22Rv1 (cell line): ENCODE results near the gene OTUD5.
"Not testable (repeated sequence)": the region's sequence is repeated elsewhere in the genome, so short reads cannot be mapped to it uniquely, and the experiment has no call there.

ENCODE experiments used
- H3K27ac ChIP-seq: fragments of 450-650 bp; 2 replicates; pipeline ENCODE4 v1.5.1; 2017
- ZFX ChIP-seq: fragments of 450-650 bp; IDR thresholded peaks from 2 replicates; pipeline ENCODE4 v1.6.1; 2017; ENCODE audit warnings: antibody characterized with exemption, borderline replicate concordance
- TF ChIP-seq, protein P1 (sequence below): fragments of 450-650 bp; IDR thresholded peaks from 2 replicates; pipeline ENCODE4 v1.5.1; 2017; ENCODE audit warnings: mild to moderate bottlenecking

The OTUD5 gene

DNA sequence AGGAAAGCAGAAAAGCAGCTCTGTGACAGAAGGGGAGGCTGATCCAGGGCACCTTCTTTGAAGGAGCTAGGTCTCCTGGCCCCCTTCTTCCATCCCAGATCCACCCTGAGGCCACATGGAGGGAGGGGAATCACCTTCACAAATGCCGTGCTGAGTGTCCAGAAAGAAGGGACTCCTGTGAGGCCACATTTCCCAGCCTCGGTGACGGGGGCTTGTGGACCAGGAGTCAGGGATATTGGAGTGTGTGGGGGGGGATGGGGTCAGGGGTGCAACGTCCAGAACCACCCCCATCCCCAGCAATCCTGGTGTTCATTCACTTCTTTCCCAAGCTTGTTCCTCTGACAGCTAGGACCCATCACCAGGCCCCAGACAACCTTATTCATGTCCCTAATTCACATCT lies 64.5 kb downstream of the OTUD5 start:
- no peak overlapping the region for H3K27ac ChIP-seq
- TF ChIP-seq ZFX = no peak
- TF ChIP-seq, protein P1, sequence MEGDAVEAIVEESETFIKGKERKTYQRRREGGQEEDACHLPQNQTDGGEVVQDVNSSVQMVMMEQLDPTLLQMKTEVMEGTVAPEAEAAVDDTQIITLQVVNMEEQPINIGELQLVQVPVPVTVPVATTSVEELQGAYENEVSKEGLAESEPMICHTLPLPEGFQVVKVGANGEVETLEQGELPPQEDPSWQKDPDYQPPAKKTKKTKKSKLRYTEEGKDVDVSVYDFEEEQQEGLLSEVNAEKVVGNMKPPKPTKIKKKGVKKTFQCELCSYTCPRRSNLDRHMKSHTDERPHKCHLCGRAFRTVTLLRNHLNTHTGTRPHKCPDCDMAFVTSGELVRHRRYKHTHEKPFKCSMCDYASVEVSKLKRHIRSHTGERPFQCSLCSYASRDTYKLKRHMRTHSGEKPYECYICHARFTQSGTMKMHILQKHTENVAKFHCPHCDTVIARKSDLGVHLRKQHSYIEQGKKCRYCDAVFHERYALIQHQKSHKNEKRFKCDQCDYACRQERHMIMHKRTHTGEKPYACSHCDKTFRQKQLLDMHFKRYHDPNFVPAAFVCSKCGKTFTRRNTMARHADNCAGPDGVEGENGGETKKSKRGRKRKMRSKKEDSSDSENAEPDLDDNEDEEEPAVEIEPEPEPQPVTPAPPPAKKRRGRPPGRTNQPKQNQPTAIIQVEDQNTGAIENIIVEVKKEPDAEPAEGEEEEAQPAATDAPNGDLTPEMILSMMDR = no peak

DNA sequence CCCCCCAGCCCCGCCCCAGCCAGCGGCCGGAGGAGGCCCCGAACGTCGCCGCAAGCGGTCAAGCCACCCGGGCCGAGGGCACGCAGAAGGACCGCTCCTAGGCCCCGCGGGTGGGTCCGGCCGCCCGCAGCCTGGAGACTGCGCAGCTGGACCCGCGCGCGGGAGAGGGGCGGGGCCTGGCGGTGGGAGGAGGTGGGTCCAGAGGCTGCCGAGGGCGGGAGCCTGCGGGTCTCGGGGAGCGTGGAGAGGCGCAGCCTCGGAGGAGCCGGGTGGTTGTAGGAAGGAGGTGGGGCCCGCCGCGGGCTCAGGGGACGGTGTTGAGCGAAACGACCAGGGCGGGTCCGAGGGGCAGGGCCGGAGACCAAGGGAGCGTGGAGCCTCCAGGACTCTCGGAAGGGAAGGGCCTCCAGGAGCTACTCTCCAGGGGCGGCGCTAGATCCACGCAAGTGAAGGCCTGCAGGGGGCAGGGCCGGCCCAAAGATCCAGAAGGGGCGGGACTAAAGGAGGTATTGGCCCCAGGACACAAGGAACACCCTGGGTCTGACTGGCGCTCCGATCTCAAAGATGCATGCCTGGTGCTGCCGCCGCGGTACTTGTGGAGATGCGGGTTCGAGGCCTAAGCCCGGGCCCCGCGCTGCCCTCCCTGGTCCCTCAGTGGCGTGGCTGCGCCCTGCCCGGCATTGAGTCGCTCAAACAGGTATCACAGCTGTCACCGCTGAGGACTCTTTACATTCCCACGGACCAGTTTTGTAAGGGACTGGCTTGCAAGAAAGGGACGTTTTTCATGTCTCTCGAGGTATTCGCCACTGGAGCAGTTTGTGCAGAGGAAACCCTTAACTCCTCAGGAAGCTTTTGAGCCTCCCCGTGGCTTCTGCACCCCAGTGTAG lies 65.8 kb downstream of the OTUD5 start:
- H3K27ac ChIP-seq = peak overlapping the region; percentile 59
- TF ChIP-seq, protein P1 = peak; percentile 53
- TF ChIP-seq ZFX = no peak

DNA sequence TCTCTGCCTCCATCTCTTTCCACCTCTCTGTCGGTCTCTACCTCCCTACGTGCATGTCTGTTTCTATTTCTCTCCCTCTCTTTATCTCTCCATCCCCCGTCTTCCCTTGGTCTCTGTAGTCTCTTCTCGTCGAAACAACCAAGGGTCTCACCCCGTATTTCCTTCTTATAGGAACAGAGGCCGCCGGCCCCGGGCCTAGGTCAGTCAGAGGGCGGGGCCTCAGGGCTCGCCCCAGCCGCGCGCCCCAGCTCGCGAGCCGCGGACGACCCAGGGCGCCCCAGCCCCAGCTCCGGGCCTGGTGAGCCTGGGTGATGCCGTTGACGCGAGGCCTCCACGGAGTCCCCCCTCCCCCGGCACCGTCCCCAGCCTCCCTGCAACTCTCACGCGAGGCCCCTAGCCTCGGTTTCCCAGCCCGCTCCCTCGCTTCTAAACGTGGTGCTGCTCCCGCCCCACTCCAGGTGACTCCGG lies 66.4 kb downstream of the OTUD5 start:
- H3K27ac ChIP-seq = peak overlapping the region; percentile 59
- TF ChIP-seq, protein P1 = no peak
- TF ChIP-seq ZFX = no peak

DNA sequence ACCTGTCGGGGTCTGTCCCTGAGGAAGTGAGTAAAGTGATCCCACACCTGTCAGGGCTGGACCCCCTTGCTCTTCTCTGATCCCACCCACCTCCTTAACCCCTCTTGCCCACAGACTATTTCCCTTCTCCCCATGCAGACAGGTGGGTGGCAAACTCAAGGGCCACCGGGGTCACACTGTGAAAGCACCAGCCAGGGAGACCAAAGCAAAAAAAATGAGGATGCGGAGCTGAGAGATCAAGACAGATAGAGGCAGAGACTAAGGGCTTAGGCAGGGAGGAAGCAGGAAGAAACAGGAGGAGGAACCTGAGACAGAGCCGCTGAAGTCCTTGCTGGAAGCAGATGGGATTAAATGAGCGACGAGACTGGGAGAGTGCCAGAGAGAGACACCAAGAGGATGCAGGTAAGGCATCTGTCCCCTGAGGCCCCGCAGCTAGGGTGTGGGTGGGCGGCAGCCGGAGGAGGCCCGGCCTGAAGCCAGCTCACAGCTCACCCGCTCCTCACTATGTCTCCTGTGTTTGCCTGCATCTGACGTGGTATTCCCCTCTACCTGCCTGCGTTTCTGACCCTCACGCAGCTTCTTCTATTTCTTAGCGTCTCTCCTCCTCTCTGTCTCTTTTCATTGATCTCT lies 67.0 kb downstream of the OTUD5 start:
- H3K27ac ChIP-seq = peak overlapping the region; percentile 59
- TF ChIP-seq, protein P1 = no peak
- no peak for TF ChIP-seq ZFX

DNA sequence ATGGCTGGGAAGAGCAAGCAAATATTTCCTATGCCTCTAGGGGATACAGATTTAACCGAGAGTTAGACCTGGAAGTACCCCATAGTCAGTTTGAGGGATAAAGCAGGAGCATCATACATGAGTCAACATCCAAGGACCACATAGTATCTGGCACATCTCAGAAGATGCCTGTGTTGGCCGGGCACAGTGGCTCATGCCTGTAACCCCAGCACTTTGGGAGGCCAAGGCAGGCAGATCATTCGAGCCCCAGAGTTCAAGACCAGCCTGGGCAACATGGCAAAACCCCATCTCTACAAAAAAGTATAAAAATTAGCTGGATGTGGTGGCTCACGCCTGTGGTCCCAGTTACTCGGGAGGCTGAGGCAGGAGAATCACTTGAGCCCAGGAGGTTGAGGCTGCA lies 70.8 kb downstream of the OTUD5 start:
- not testable (repeated sequence) for H3K27ac ChIP-seq

DNA sequence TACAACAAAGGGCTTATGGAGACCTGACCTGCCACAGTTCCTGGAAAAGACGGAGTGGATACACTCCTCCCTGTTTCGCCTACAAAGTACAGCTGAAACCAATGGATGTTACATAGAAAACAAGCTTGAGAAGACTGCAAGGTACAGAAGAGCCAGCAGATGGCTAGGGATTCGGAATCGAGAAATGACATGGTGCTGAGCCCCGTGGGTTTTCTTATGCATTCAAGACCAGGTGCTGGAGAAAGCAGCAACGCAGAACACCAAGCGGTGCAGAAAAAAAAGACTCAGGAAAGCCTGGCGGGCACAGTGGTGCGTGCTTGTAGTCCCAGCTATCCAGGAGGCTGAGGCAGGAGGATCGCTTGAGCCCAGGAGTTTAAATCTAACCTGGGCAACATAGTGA lies 73.7 kb downstream of the OTUD5 start:
- H3K27ac ChIP-seq = no peak overlapping the region
- TF ChIP-seq, protein P1 = no peak
- TF ChIP-seq ZFX = no peak

DNA sequence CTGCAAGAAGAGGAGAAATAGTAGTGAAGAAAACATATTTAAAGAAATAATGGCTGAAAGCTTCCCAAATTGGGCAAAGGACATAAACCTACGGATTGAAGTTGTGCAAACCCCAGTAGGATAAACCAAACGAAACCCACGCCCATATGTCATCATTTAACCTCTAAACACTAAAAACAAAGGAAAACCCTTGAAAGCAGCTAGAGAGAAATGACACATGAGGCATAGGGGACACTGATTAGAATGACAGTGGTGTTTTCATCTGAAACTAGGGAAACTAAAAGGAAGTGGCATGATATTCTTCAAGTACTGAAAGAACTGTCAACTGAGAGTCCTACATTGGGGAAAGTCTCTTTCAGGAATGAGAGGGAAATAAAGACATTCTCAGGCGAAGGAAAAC lies 80.5 kb downstream of the OTUD5 start:
- H3K27ac ChIP-seq = not testable (repeated sequence)
